Measurements from ENCODE around the gene SECISBP2. TPM values are rescaled to one million over a fixed set of nuclear protein-coding genes. Genes with fewer than 3 reads are reported as not detected.

Gene SECISBP2
- total RNA-seq, 1 donor = 30.8 TPM

DNA sequence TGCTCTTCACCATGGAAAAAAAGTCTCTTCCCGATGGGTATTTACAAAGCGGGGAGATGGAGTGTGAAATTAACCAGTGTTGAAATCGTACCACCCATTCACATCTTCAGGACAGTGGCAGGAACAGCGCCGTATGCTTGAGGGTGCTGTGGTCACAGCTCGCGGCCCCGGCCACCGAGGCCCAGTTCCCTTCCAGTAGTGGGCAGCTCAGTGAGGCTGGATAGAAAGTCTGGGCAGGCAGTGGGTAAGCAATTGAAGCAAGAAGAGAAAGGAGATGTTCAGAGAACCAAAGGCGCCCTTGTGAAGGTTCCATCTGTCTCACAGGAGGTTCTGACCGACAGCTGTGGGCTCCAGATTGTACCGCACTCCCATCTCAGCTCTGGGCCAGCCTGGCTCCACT is 59.1 kb downstream of the SECISBP2 start:
- Histone ChIP-seq H3K4me2 (ENCODE audit: insufficient read depth, low read length) (no peak overlapping the region), H3K79me2 (ENCODE audit: insufficient read depth, low read length) (no peaks in the 10 kb centered on the region), H3K27ac (ENCODE audit: low read depth, low read length) (no peak overlapping the region), H3K9me3 (ENCODE audit: low read depth, low read length) (no peaks in the 10 kb centered on the region), H3K4me1 (ENCODE audit: insufficient read depth, low read length) (no peaks in the 10 kb centered on the region), H4K20me1 (ENCODE audit: insufficient read depth, low read length) (no peaks in the 10 kb centered on the region), H2AFZ (ENCODE audit: low read length) (no peak overlapping the region), H3K4me3 (ENCODE audit: insufficient read depth, low read length) (no peak overlapping the region), H3K36me3 (ENCODE audit: insufficient read depth, low read length) (no peaks in the 10 kb centered on the region), H3K27me3 (ENCODE audit: insufficient read depth, low read length) (no peaks in the 10 kb centered on the region)
- peak; percentile 55 for DNase-seq (ENCODE audit: insufficient read length, low spot score, missing footprints)
- TF ChIP-seq, protein P1, sequence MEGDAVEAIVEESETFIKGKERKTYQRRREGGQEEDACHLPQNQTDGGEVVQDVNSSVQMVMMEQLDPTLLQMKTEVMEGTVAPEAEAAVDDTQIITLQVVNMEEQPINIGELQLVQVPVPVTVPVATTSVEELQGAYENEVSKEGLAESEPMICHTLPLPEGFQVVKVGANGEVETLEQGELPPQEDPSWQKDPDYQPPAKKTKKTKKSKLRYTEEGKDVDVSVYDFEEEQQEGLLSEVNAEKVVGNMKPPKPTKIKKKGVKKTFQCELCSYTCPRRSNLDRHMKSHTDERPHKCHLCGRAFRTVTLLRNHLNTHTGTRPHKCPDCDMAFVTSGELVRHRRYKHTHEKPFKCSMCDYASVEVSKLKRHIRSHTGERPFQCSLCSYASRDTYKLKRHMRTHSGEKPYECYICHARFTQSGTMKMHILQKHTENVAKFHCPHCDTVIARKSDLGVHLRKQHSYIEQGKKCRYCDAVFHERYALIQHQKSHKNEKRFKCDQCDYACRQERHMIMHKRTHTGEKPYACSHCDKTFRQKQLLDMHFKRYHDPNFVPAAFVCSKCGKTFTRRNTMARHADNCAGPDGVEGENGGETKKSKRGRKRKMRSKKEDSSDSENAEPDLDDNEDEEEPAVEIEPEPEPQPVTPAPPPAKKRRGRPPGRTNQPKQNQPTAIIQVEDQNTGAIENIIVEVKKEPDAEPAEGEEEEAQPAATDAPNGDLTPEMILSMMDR (IDR thresholded peaks at IDR 0.05; ENCODE audit: extremely low read depth, low read depth, low read length) = no peak

DNA sequence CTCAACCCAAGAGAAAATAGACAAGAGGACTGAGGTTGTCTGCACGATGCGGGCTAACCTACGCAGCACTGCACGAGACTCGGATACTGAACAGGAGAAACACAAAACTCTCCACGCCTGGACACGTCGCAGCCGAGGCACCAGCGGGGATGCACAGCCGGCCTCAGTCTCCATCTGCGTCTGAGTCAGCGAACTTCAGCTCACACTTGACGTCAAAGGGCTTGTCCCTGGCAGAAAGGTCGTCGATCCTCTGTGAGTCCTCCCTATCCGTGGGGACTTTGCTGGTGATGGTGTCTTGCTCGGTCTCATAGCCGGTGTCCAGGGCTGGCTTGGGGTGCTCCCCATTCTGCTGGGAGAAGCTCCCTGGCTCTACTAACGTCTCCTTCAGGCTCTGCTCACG is 60.2 kb downstream of the SECISBP2 start:
- no peak overlapping the region for H3K4me3 ChIP-seq (ENCODE audit: insufficient read depth, low read length)
- TF ChIP-seq, protein P1 (IDR thresholded peaks at IDR 0.05; ENCODE audit: extremely low read depth, low read depth, low read length) = no peak
- no peaks in the 10 kb centered on the region for H3K4me1 ChIP-seq (ENCODE audit: insufficient read depth, low read length)
- H3K79me2 ChIP-seq (ENCODE audit: insufficient read depth, low read length) = no peaks in the 10 kb centered on the region
- H3K27me3 ChIP-seq (ENCODE audit: insufficient read depth, low read length) = no peaks in the 10 kb centered on the region
- H3K9me3 ChIP-seq (ENCODE audit: low read depth, low read length) = no peaks in the 10 kb centered on the region
- H2AFZ ChIP-seq (ENCODE audit: low read length) = no peak overlapping the region
- H3K4me2 ChIP-seq (ENCODE audit: insufficient read depth, low read length) = no peak overlapping the region
- peak; percentile 67 for DNase-seq (ENCODE audit: insufficient read length, low spot score, missing footprints)
- H3K36me3 ChIP-seq (ENCODE audit: insufficient read depth, low read length) = no peaks in the 10 kb centered on the region
- H4K20me1 ChIP-seq (ENCODE audit: insufficient read depth, low read length) = no peaks in the 10 kb centered on the region
- H3K27ac ChIP-seq (ENCODE audit: low read depth, low read length) = no peak overlapping the region

DNA sequence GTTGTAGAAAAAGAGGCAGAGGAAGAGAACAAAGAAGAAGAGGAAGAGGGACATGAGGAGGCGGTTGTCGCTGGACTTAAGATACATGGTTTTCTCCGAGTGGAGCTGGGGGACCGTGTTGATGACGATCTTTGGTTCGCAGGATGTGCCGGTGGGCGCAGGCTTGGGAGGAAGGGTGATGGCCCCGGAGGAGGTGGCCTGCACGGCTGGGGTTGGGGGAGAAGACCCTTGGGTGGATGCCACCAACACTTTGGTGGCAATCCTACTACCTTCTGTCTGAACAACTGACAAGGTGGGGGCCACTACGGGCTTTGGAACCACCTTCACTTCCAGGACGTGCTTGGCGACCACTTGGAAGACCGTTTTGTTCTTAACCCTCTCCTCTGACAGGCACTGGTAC is 60.7 kb downstream of the SECISBP2 start:
- DNase-seq (ENCODE audit: insufficient read length, low spot score, missing footprints) = peak; percentile 52
- no peaks in the 10 kb centered on the region for H4K20me1 ChIP-seq (ENCODE audit: insufficient read depth, low read length)
- no peaks in the 10 kb centered on the region for H3K36me3 ChIP-seq (ENCODE audit: insufficient read depth, low read length)
- TF ChIP-seq, protein P1 (IDR thresholded peaks at IDR 0.05; ENCODE audit: extremely low read depth, low read depth, low read length) = no peak
- no peak overlapping the region for H3K4me3 ChIP-seq (ENCODE audit: insufficient read depth, low read length)
- no peak overlapping the region for H2AFZ ChIP-seq (ENCODE audit: low read length)
- H3K27me3 ChIP-seq (ENCODE audit: insufficient read depth, low read length) = no peaks in the 10 kb centered on the region
- no peaks in the 10 kb centered on the region for H3K9me3 ChIP-seq (ENCODE audit: low read depth, low read length)
- H3K27ac ChIP-seq (ENCODE audit: low read depth, low read length) = no peak overlapping the region
- no peaks in the 10 kb centered on the region for H3K4me1 ChIP-seq (ENCODE audit: insufficient read depth, low read length)
- no peaks in the 10 kb centered on the region for H3K79me2 ChIP-seq (ENCODE audit: insufficient read depth, low read length)
- no peak overlapping the region for H3K4me2 ChIP-seq (ENCODE audit: insufficient read depth, low read length)

DNA sequence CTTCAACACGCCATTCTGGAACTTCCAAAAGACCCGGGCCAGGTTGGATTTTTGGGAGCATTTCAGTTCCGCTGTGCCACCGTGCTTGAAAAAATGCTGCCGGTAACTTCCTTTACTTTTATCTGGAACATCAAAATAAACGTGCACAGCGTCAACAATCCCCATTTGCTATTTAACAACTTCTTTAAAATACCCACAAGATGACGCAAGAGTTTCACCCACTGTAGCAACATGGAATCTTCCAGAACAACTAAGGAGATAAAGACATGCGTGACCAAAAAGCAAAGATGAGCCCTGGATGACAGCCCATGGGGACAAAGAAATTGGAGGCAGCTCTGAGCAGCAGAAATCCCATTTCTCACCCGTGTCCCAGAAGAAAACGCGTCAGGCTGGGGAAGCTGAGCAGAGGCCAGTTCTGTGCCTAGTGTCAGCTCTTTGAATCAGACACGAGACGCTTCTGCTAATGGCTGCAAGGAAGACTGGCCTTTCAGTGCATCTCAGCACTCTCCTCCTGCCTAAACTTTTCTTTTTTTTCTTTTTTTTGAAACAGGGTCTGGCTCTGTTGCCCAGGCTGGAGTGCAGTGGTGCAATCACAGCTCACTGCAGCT is 61.3 kb downstream of the SECISBP2 start:
- DNase-seq (ENCODE audit: insufficient read length, low spot score, missing footprints) = peak; percentile 75
- no peaks in the 10 kb centered on the region for H4K20me1 ChIP-seq (ENCODE audit: insufficient read depth, low read length)
- TF ChIP-seq, protein P1 (IDR thresholded peaks at IDR 0.05; ENCODE audit: extremely low read depth, low read depth, low read length) = no peak

More for the DNA sequence above, 61.3 kb downstream of the SECISBP2 start:
- no peaks in the 10 kb centered on the region for H3K4me1 ChIP-seq (ENCODE audit: insufficient read depth, low read length)
- no peak overlapping the region for H3K27ac ChIP-seq (ENCODE audit: low read depth, low read length)
- no peaks in the 10 kb centered on the region for H3K36me3 ChIP-seq (ENCODE audit: insufficient read depth, low read length)
- no peak overlapping the region for H2AFZ ChIP-seq (ENCODE audit: low read length)
- no peaks in the 10 kb centered on the region for H3K9me3 ChIP-seq (ENCODE audit: low read depth, low read length)
- no peaks in the 10 kb centered on the region for H3K27me3 ChIP-seq (ENCODE audit: insufficient read depth, low read length)
- H3K4me2 ChIP-seq (ENCODE audit: insufficient read depth, low read length) = no peak overlapping the region
- H3K4me3 ChIP-seq (ENCODE audit: insufficient read depth, low read length) = no peak overlapping the region
- no peaks in the 10 kb centered on the region for H3K79me2 ChIP-seq (ENCODE audit: insufficient read depth, low read length)
